HEK293 (cell line): ENCODE results near the gene SAMD4B.

ENCODE experiments used
- CTCF ChIA-PET: fragments of 350-600 bp; formaldehyde crosslinking; extraction: SDS; loops from one replicate; lab custom pipeline; 2021; ENCODE audit warnings: antibody characterized with exemption; lab: Yijun Ruan, JAX
- POLR2A ChIA-PET: fragments of 300-600 bp; formaldehyde crosslinking; extraction: SDS; loops from one replicate; lab custom pipeline; 2020; ENCODE audit warnings: antibody characterized with exemption, inconsistent platforms; lab: Yijun Ruan, JAX
- H3K27ac ChIP-seq: fragments of 200-500 bp; sonication (Bioruptor generic); 2 replicates; pipeline ENCODE4 v1.5.1; 2014; ENCODE audit warnings: low read depth, low read length, control low read depth, inconsistent platforms; ENCODE audit errors: extremely low read depth
- H3K36me3 ChIP-seq, 2 experiments: fragments of 200-500 bp in 1 of 2; sonication (Bioruptor generic) in 1 of 2; 1 replicate in 1 of 2; 2 replicates in 1 of 2; pipeline ENCODE4 v1.5.1; 2014 to 2017; ENCODE audit warnings: inconsistent platforms in 2 of 2, low read length in 2 of 2; ENCODE audit not compliant: control insufficient read depth in 2 of 2, insufficient read depth in 1 of 2
- H3K4me1 ChIP-seq: fragments of 200-500 bp; sonication (Bioruptor generic); 2 replicates; pipeline ENCODE4 v1.5.1; 2014; ENCODE audit warnings: mild to moderate bottlenecking, low read length, inconsistent platforms; ENCODE audit not compliant: control insufficient read depth, insufficient read depth
- H3K4me3 ChIP-seq: 2 replicates; pipeline ENCODE4 v1.5.1; 2011; ENCODE audit warnings: low read depth, mild to moderate bottlenecking, control low read depth, low read length, moderate library complexity
- H3K9me3 ChIP-seq: fragments of 200-500 bp; sonication (Bioruptor generic); 2 replicates; pipeline ENCODE4 v1.5.1; 2014; ENCODE audit warnings: low read depth, low read length, inconsistent platforms; ENCODE audit not compliant: control insufficient read depth, insufficient read depth
- GLIS2 ChIP-seq: fragments of 450-650 bp; formaldehyde crosslinking; IDR thresholded peaks from 2 replicates; pipeline ENCODE4 v1.5.1; 2016; ENCODE audit warnings: missing biosample characterization, missing genetic modification characterization
- HOXA7 ChIP-seq: sonication (generic); formaldehyde crosslinking; IDR thresholded peaks from 2 replicates; pipeline ENCODE4 v1.8.1; 2022; ENCODE audit warnings: missing genetic modification reagents, borderline replicate concordance
- KLF8 ChIP-seq: fragments of 450-650 bp; formaldehyde crosslinking; IDR thresholded peaks from 2 replicates; pipeline ENCODE4 v1.5.1; 2016; ENCODE audit warnings: missing biosample characterization, missing genetic modification characterization
- OSR2 ChIP-seq: fragments of 450-650 bp; formaldehyde crosslinking; IDR thresholded peaks from 2 replicates; pipeline ENCODE4 v1.5.1; 2016; ENCODE audit warnings: missing biosample characterization, missing genetic modification characterization
- SP2 ChIP-seq: fragments of 450-650 bp; formaldehyde crosslinking; IDR thresholded peaks from 2 replicates; pipeline ENCODE4 v1.5.1; 2016; ENCODE audit warnings: missing biosample characterization, missing genetic modification characterization
- ZIC2 ChIP-seq: fragments of 450-650 bp; formaldehyde crosslinking; IDR thresholded peaks from 2 replicates; pipeline ENCODE4 v1.5.1; 2016; ENCODE audit warnings: missing biosample characterization, missing genetic modification characterization
- ZNF211 ChIP-seq: fragments of 450-650 bp; formaldehyde crosslinking; IDR thresholded peaks from 2 replicates; pipeline ENCODE4 v1.5.1; 2016; ENCODE audit warnings: low read depth, missing biosample characterization, missing genetic modification characterization
- ZNF341 ChIP-seq: fragments of 450-650 bp; formaldehyde crosslinking; IDR thresholded peaks from 2 replicates; pipeline ENCODE4; 2016; ENCODE audit warnings: low read depth, missing biosample characterization, missing genetic modification characterization
- ZNF514 ChIP-seq: fragments of 450-650 bp; formaldehyde crosslinking; IDR thresholded peaks from 2 replicates; pipeline ENCODE4 v1.5.1; 2016; ENCODE audit warnings: missing biosample characterization, missing genetic modification characterization
- ZNF544 ChIP-seq: fragments of 450-650 bp; formaldehyde crosslinking; IDR thresholded peaks from 2 replicates; pipeline ENCODE4 v1.5.0; 2017; ENCODE audit warnings: missing biosample characterization, missing genetic modification characterization
- ZNF585B ChIP-seq: fragments of 450-650 bp; formaldehyde crosslinking; IDR thresholded peaks from 2 replicates; pipeline ENCODE4 v1.5.1; 2016; ENCODE audit warnings: missing biosample characterization, missing genetic modification characterization
- ZNF600 ChIP-seq: fragments of 450-650 bp; formaldehyde crosslinking; IDR thresholded peaks from 2 replicates; pipeline ENCODE4 v1.5.1; 2016; ENCODE audit warnings: missing biosample characterization, missing genetic modification characterization
- ZNF654 ChIP-seq: fragments of 450-650 bp; formaldehyde crosslinking; IDR thresholded peaks from 2 replicates; pipeline ENCODE4 v1.5.1; 2016; ENCODE audit warnings: low read depth, missing biosample characterization, missing genetic modification characterization
- TF ChIP-seq, protein P1 (sequence below): fragments of 450-650 bp; formaldehyde crosslinking; IDR thresholded peaks from 2 replicates; pipeline ENCODE4 v1.5.0; 2017; ENCODE audit warnings: missing biosample characterization, missing genetic modification characterization, borderline replicate concordance
- TF ChIP-seq, protein P2 (sequence below): fragments of 450-650 bp; formaldehyde crosslinking; optimal IDR thresholded peaks from 2 replicates; pipeline ENCODE3; 2016; ENCODE audit warnings: missing biosample characterization, mild to moderate bottlenecking, missing genetic modification characterization
- TF ChIP-seq, protein P3 (sequence below): fragments of 450-650 bp; formaldehyde crosslinking; IDR thresholded peaks from 2 replicates; pipeline ENCODE4 v1.5.1; 2016; ENCODE audit warnings: missing biosample characterization, missing genetic modification characterization

Gene SAMD4B

DNA sequence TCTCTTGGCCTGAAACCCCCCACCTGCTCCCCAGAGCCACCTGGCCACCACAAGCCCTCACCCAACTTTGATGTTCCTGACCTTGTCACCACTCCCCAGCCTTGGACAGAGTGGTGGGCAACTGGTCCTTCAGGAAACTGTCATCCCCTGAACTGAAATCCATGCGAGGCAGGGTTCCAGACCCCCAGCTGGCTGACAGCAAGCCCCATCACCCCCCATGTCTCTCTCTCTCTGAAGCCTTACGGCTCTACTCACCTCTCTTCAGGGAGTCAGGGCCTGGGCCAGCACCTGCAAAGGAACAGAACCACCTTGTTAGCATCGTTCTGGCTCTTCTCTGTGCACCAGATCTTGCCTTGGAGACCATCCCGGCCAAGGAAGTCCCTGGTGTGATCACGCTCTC, 24.1 kb upstream of the SAMD4B start:
- peaks cover 9% of the 10 kb centered on the region for H3K4me1 ChIP-seq
- TF ChIP-seq ZNF600 (tag by site-specific recombination) (peak; percentile 62), GLIS2 (peak; percentile 72), ZNF341 (tag by site-specific recombination) (no peak), ZNF544 (tag by site-specific recombination) (no peak), ZIC2 (tag by site-specific recombination) (peak; percentile 67), ZNF654 (tag by site-specific recombination) (no peak), OSR2 (tag by site-specific recombination) (no peak), HOXA7 (CRISPR knock-in tag) (no peak)
- TF ChIP-seq, protein P1, sequence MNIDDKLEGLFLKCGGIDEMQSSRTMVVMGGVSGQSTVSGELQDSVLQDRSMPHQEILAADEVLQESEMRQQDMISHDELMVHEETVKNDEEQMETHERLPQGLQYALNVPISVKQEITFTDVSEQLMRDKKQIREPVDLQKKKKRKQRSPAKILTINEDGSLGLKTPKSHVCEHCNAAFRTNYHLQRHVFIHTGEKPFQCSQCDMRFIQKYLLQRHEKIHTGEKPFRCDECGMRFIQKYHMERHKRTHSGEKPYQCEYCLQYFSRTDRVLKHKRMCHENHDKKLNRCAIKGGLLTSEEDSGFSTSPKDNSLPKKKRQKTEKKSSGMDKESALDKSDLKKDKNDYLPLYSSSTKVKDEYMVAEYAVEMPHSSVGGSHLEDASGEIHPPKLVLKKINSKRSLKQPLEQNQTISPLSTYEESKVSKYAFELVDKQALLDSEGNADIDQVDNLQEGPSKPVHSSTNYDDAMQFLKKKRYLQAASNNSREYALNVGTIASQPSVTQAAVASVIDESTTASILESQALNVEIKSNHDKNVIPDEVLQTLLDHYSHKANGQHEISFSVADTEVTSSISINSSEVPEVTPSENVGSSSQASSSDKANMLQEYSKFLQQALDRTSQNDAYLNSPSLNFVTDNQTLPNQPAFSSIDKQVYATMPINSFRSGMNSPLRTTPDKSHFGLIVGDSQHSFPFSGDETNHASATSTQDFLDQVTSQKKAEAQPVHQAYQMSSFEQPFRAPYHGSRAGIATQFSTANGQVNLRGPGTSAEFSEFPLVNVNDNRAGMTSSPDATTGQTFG (tag by site-specific recombination): no peak
- TF ChIP-seq, protein P2, sequence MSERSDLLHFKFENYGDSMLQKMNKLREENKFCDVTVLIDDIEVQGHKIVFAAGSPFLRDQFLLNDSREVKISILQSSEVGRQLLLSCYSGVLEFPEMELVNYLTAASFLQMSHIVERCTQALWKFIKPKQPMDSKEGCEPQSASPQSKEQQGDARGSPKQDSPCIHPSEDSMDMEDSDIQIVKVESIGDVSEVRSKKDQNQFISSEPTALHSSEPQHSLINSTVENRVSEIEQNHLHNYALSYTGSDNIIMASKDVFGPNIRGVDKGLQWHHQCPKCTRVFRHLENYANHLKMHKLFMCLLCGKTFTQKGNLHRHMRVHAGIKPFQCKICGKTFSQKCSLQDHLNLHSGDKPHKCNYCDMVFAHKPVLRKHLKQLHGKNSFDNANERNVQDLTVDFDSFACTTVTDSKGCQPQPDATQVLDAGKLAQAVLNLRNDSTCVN (tag by site-specific recombination): peak; percentile 6
- CTCF ChIA-PET: interaction anchor here (1.2 kb wide), 1 partner anchor 9 kb away, joined by 3 read pairs; no protein-coding TSS in a partner anchor
- no peak overlapping the region for H3K27ac ChIP-seq
- H3K9me3 ChIP-seq: no peaks in the 10 kb centered on the region
- peaks cover 41 to 52% of the 10 kb centered on the region in 2 experiments for H3K36me3 ChIP-seq
- POLR2A ChIA-PET: no interaction called here
- H3K4me3 ChIP-seq: no peak overlapping the region

DNA sequence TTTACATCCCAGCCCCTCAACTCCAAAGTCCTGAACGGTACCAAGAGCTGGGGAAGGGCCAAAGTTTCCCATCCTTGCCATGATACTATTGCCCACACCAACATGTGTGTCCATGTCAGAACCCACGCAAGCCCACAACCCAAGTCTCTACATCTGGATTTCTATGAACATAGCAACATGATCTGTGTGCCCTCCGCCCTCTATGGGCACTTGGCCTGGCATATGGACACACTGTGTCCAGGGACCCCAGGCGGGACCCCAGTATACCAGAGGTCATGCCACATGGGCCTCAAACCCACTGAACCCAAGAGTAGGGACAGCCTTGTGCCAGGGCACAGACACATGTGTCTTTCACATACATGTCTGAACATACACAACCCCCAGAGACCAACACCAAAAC, 23.5 kb upstream of the SAMD4B start:
- ChIA-PET POLR2A (no interaction called here), CTCF (no interaction called here)
- TF ChIP-seq ZNF211 (no peak), ZNF514 (tag by site-specific recombination) (no peak), ZNF585B (tag by site-specific recombination) (no peak), KLF8 (tag by site-specific recombination) (0 out of 2 replicates have a peak, but pooled peaks have one; percentile 8), SP2 (no peak)
- TF ChIP-seq, protein P3, sequence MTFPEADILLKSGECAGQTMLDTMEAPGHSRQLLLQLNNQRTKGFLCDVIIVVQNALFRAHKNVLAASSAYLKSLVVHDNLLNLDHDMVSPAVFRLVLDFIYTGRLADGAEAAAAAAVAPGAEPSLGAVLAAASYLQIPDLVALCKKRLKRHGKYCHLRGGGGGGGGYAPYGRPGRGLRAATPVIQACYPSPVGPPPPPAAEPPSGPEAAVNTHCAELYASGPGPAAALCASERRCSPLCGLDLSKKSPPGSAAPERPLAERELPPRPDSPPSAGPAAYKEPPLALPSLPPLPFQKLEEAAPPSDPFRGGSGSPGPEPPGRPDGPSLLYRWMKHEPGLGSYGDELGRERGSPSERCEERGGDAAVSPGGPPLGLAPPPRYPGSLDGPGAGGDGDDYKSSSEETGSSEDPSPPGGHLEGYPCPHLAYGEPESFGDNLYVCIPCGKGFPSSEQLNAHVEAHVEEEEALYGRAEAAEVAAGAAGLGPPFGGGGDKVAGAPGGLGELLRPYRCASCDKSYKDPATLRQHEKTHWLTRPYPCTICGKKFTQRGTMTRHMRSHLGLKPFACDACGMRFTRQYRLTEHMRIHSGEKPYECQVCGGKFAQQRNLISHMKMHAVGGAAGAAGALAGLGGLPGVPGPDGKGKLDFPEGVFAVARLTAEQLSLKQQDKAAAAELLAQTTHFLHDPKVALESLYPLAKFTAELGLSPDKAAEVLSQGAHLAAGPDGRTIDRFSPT (tag by site-specific recombination): peak; percentile 59; the same call in 1 of the 2 replicates
- H3K27ac ChIP-seq: no peak overlapping the region
- no peak overlapping the region for H3K4me3 ChIP-seq
- no peaks in the 10 kb centered on the region for H3K9me3 ChIP-seq
- H3K4me1 ChIP-seq: peaks cover 9% of the 10 kb centered on the region
- H3K36me3 ChIP-seq: peaks cover 35 to 46% of the 10 kb centered on the region in 2 experiments
